ENCODE results near the gene LRRC59.

GRCh38 chr17:50367401-50367800 lies 29.9 kb downstream of the LRRC59 start:
- TF ChIP-seq POLR2AphosphoS5 (IDR thresholded peaks at IDR 0.05; ENCODE audit: low read depth) = no peak
- TF ChIP-seq CTCF (IDR thresholded peaks at IDR 0.05; ENCODE audit: insufficient read depth, low read length) = no peak
- no peak for TF ChIP-seq REST (IDR thresholded peaks at IDR 0.05; ENCODE audit: insufficient replicate concordance, low read depth)
- TF ChIP-seq SPI1 (IDR thresholded peaks at IDR 0.05; ENCODE audit: borderline replicate concordance, low read depth) = no peak
- no peak for TF ChIP-seq GABPA (IDR thresholded peaks at IDR 0.05; ENCODE audit: low read depth)

Measured in HL-60 (cell line).